Measurements from ENCODE around the gene SMCP.

DNA sequence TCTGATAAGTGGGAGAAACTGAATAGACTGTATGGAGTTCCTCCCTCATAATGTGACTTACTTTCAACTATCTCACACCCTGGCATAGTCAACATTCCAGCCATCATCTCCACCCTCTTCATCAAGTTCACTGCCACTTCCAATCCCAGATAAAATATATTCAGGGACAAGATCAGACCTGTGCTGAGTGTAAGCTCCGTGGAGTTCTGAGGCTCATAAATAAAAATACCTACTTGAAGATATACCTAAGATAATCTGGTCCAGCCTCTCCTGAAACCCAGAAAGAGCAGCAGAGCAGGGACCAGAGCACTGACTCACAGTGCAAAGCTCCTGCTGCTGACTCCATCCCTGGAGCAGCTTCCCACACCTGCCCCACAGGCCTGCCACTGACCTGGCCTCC is 20.1 kb upstream of the SMCP start:
- TF ChIP-seq, protein P1, sequence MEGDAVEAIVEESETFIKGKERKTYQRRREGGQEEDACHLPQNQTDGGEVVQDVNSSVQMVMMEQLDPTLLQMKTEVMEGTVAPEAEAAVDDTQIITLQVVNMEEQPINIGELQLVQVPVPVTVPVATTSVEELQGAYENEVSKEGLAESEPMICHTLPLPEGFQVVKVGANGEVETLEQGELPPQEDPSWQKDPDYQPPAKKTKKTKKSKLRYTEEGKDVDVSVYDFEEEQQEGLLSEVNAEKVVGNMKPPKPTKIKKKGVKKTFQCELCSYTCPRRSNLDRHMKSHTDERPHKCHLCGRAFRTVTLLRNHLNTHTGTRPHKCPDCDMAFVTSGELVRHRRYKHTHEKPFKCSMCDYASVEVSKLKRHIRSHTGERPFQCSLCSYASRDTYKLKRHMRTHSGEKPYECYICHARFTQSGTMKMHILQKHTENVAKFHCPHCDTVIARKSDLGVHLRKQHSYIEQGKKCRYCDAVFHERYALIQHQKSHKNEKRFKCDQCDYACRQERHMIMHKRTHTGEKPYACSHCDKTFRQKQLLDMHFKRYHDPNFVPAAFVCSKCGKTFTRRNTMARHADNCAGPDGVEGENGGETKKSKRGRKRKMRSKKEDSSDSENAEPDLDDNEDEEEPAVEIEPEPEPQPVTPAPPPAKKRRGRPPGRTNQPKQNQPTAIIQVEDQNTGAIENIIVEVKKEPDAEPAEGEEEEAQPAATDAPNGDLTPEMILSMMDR (IDR thresholded peaks at IDR 0.05; ENCODE audit: insufficient read depth, low read depth, low read length): no peak
- TF ChIP-seq EZH2 (IDR thresholded peaks at IDR 0.05; ENCODE audit: insufficient read depth, low read length): no peak

Data from astrocyte (in vitro differentiated cells and primary cell).